Measurements from ENCODE around the gene OPN1MW3.
"Not testable (repeated sequence)": the region's sequence is repeated elsewhere in the genome, so short reads cannot be mapped to it uniquely, and the experiment has no call there.

Gene OPN1MW3

DNA sequence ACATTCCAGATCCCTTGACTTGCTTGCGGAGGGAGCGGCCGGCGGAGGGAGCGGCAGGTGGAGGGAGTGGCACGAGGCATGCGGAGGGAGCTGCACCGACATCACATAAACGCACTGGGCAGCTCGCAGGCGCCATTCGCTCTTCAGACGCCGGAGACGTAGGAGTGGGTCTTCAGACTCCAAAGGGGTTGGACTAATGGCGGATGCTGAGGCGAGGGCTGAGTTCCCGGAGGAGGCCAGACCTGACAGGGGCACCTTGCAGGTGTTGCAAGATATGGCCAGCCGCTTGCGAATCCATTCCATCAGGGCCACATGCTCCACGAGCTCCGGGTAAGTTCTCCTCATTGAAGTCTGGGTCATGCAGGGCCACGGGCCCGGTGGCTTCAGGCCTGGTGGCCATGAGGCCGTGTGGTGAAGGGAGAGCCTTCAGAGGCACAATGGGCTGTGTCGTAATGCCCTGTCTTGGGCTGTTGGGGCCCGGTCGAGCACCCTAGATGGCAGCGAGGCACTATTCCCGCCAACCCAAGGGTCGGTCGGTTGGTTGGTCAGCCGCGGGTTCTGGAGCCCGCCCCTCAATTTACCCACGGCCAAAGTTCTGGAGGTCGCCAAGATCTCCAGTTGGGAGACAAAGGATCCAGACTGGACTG lies 38.4 kb downstream of the OPN1MW3 start, which contains the start of gene TKTL1:
Gene TKTL1, plus strand, starts transcription at position 132 of the 647 bp plus-strand sequence. Its CDS starts 65 bp downstream, at position 197.
- DNase-seq (ENCODE audit: low read depth, low spot score): no peak

GRCh38 chrX:154296731-154297130 lies 39.3 kb downstream of the OPN1MW3 start:
- DNase-seq (ENCODE audit: low read depth, low spot score): no peak

DNA sequence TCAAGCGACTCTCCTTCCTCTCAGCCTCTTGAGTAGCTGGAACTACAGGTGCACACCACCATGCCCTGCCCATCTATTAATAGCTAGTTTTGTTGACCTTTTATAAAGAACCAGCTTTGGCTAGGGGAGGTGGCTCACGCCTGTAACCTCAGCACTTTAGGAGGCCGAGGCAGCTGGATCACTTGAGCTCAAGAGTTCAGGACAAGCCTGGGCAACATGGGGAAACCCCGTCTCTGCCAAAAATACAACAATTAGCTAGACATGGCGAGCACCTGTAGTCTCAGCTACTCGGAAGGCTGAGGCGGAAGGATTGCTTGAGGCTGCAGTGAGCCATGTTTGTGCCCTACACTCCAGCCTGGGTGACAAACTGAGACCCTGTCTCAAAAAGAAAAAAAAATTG lies 40.9 kb downstream of the OPN1MW3 start:
- DNase-seq (ENCODE audit: low read depth, low spot score): no peak

- DNase-seq (ENCODE audit: low read depth, low spot score): no peak
Measured at GRCh38 chrX:154300816-154301215, 43.4 kb downstream of the OPN1MW3 start.

GRCh38 chrX:154302998-154303397 lies 45.6 kb downstream of the OPN1MW3 start:
- not testable (repeated sequence) for DNase-seq (ENCODE audit: low read depth, low spot score)

GRCh38 chrX:154303476-154303875 lies 46.1 kb downstream of the OPN1MW3 start:
- no peak for DNase-seq (ENCODE audit: low read depth, low spot score)

DNA sequence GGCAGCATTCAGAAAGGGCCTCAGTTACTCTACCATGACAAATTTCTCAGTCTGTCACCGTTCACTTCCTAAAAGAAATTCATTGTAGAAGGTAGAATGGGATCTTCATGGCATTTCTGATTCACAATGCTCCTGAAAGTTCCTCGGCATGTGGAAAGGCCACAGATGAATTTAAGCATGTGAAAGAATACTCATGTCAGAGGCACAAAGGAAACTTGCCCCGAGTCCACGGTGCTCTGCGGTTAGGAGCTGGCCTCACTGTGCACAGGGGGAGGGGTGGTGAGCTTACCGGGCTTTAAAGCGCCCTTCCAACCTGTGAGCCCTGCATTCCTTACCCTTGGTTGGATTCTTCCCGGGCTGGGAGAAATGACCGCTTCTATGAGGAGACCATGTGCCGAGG lies 47.5 kb downstream of the OPN1MW3 start:
- DNase-seq (ENCODE audit: low read depth, low spot score): peak; percentile 60

- DNase-seq (ENCODE audit: low read depth, low spot score): no peak
Measured at GRCh38 chrX:154305541-154306205, 48.3 kb downstream of the OPN1MW3 start.

- DNase-seq (ENCODE audit: low read depth, low spot score): no peak
Measured at GRCh38 chrX:154307202-154307601, 49.8 kb downstream of the OPN1MW3 start.

DNA sequence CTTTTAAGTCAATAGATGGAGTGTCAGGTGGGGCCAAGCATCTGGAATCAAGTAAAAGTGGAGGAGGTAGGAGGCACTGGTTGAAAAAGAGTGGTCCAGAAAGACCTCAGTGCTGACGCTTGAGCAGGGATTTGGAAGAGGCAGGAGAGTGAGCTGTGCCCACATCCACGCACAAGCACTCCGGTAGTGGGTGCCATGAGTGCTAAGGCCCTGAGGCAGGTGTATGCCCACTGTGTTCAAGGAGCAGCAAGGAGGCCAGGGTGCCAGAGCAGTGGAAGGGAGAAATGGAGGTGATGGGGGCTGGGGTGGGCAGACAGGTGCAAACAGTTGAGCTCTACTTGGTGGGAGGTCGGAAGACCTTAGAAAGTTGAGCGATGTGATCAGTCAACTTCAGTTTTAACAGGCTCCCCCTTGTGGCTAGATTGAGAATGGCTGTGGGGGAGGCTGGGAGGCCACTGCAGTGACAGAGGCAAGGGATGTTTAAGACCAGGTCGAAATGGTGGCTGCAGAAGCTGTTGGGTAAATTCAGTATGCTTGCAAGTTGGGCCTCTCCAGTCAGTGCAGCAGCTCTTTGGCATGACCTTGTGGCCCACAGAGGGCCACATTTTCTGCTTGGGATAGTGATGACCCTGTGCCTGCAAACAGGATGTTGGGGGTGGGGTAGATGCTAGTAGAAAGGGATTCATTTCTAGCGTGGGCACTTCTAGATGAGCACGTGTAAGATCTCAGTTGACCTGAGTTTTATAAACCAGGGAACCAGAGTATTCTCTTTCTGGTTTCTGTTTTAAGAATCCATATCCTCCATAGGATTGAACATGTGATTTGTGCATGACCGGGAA lies 50.9 kb downstream of the OPN1MW3 start:
- peak; percentile 59 for DNase-seq (ENCODE audit: low read depth, low spot score)

GRCh38 chrX:154309041-154309775 lies 51.8 kb downstream of the OPN1MW3 start:
- DNase-seq (ENCODE audit: low read depth, low spot score): no peak

GRCh38 chrX:154310616-154311536 lies 53.5 kb downstream of the OPN1MW3 start:
- DNase-seq (ENCODE audit: low read depth, low spot score): no peak

GRCh38 chrX:154312116-154312515 lies 54.7 kb downstream of the OPN1MW3 start:
- no peak for DNase-seq (ENCODE audit: low read depth, low spot score)

DNA sequence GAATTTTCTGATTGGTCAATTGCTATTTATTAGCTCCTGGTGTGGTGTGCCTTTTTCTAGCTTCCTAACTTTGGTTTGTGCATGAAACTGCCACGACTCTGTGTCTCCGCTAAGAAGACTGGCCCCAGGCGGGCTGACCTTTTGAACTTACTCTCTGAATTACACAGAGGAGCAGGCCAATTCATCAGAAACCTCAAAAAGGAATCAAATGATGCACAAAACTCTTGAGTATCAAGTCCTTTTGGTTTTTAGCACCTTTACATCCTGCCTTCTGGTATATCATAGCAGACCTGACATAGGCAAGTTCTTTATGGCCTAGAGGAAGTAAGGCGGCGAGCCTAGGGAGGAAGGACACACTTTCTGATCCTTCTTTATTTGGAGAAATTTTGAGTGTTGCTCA lies 55.8 kb downstream of the OPN1MW3 start:
- DNase-seq (ENCODE audit: low read depth, low spot score): no peak

GRCh38 chrX:154315416-154315815 lies 58.0 kb downstream of the OPN1MW3 start:
- no peak for DNase-seq (ENCODE audit: low read depth, low spot score)

GRCh38 chrX:154317391-154317995 lies 60.1 kb downstream of the OPN1MW3 start:
- DNase-seq (ENCODE audit: low read depth, low spot score): no peak

DNA sequence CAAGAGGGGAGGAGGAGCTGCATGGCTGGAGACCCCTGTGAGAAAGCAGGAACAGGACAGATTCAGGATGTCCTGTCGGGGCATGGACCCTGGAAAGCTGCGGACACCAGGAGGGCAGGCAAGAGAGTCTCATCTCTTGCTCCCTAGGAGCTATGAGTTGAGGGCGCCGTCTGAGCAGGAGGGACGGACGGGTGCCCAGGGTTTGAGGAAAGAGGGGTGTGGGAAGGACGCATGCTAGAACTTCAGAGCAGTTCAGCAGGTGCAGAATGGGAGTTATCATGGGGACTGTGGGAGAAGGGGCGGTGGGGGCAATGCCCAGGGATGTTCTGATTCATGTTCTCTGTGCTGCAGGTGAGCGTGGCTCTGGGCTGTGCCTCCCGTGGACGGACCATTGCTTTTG lies 63.0 kb downstream of the OPN1MW3 start:
- DNase-seq (ENCODE audit: low read depth, low spot score): no peak

Measured in astrocyte of the hippocampus (primary cell).